Duodenal mucosa (tissue), 2 donors: Measurements from ENCODE around the gene EEF1B2.
"Not testable (repeated sequence)": the region's sequence is repeated elsewhere in the genome, so short reads cannot be mapped to it uniquely, and the experiment has no call there.

Experiments used
- H3K27ac ChIP-seq: one replicate; pipeline ENCODE4 v1.7.0; 2013; ENCODE audit warnings: low read depth, low read length
- H3K27me3 ChIP-seq, 2 donors: one replicate each; pipeline ENCODE4 v1.7.0; 2013; ENCODE audit warnings: low read length in 2 of 2, control low read depth in 1 of 2; ENCODE audit not compliant: insufficient read depth in 2 of 2, control insufficient read depth in 1 of 2
- H3K36me3 ChIP-seq, 2 donors: one replicate each; pipeline ENCODE4 v1.7.0; 2013; ENCODE audit warnings: low read length in 2 of 2, control low read depth in 1 of 2; ENCODE audit not compliant: insufficient read depth in 2 of 2, control insufficient read depth in 1 of 2
- H3K4me1 ChIP-seq, 2 donors: one replicate each; pipeline ENCODE4 v1.7.0; 2013; ENCODE audit warnings: low read length in 2 of 2, control low read depth in 1 of 2; ENCODE audit not compliant: insufficient read depth in 2 of 2, control insufficient read depth in 1 of 2
- H3K4me3 ChIP-seq, 2 donors: one replicate each; pipeline ENCODE4 v1.7.0; 2013; ENCODE audit warnings: low read length in 2 of 2, low read depth in 1 of 2
- H3K9ac ChIP-seq, 2 donors: one replicate each; pipeline ENCODE4 v1.7.0; 2013; ENCODE audit warnings: low read length in 2 of 2, low read depth in 1 of 2
- H3K9me3 ChIP-seq, 2 donors: one replicate each; pipeline ENCODE4 v1.7.0; 2013; ENCODE audit warnings: low read length in 2 of 2, control low read depth in 1 of 2; ENCODE audit not compliant: control insufficient read depth in 1 of 2

Gene EEF1B2

DNA sequence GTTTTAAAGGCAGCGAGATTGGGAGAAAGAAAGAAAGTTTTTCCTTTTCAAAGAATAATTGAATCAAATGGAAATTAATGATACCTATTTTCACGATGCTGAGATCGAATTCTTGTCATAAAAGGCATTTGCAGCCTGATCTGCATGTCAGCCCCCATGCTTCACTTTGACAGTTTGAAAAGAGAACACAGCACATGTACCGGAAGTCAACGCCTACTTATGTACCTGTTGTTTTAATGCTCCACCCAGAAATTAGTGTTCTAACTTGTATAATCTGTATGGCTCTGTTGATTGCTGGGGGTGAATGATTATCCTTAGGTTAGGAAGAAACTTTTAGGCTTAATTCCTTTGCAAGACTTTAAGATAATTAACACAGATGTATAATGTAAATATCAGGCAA is 31.0 kb downstream of the EEF1B2 start:
- Histone ChIP-seq H3K27ac (no peak overlapping the region), H3K27me3 (no peaks in the 10 kb centered on the region), H3K4me3 (no peak overlapping the region), H3K4me1 (no peaks in the 10 kb centered on the region), H3K9ac (no peak overlapping the region), H3K9me3 (no peaks in the 10 kb centered on the region), H3K36me3 (no peaks in the 10 kb centered on the region)

DNA sequence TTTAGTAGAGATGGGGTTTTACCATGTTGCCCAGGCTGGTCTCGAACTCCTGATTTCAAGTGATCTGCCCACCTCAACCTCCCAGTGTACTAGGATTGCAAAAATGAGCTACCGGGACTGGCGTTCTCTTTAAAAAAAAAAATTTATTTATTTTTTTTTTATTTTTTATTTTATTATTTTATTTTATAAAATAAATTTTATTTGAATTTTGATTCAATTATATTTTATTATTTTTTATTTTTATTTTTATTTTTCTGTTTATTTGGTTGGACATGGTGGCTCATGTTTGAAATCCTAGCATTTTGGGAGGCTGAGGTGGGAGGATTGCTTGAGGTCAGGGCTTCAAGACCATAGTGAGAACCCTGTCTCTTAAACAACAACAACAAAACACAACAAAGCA is 32.5 kb downstream of the EEF1B2 start:
- no peak overlapping the region for H3K27ac ChIP-seq
- no peaks in the 10 kb centered on the region for H3K4me1 ChIP-seq
- H3K27me3 ChIP-seq, result no peaks in the 10 kb centered on the region
- no peak overlapping the region for H3K4me3 ChIP-seq
- no peaks in the 10 kb centered on the region for H3K9me3 ChIP-seq
- H3K9ac ChIP-seq, result no peak overlapping the region
- H3K36me3 ChIP-seq, result no peaks in the 10 kb centered on the region

- H3K4me3 ChIP-seq, result no peak overlapping the region
- H3K27me3 ChIP-seq, result no peaks in the 10 kb centered on the region
- H3K4me1 ChIP-seq, result no peaks in the 10 kb centered on the region
- no peaks in the 10 kb centered on the region for H3K9me3 ChIP-seq
- H3K36me3 ChIP-seq, result no peaks in the 10 kb centered on the region
- no peak overlapping the region for H3K9ac ChIP-seq
- no peak overlapping the region for H3K27ac ChIP-seq
Measured at GRCh38 chr2:206193671-206194357, 34.1 kb downstream of the EEF1B2 start.

- H3K4me3 ChIP-seq, result no peak overlapping the region
- no peak overlapping the region for H3K9ac ChIP-seq
- H3K27ac ChIP-seq, result no peak overlapping the region
- H3K9me3 ChIP-seq, result no peaks in the 10 kb centered on the region
- H3K4me1 ChIP-seq, result no peaks in the 10 kb centered on the region
- no peaks in the 10 kb centered on the region for H3K27me3 ChIP-seq
- no peaks in the 10 kb centered on the region for H3K36me3 ChIP-seq
Measured at GRCh38 chr2:206198677-206199076, 39.0 kb downstream of the EEF1B2 start.

- no peaks in the 10 kb centered on the region for H3K4me1 ChIP-seq
- no peak overlapping the region for H3K9ac ChIP-seq
- H3K36me3 ChIP-seq, result no peaks in the 10 kb centered on the region
- no peaks in the 10 kb centered on the region for H3K27me3 ChIP-seq
- H3K9me3 ChIP-seq, result no peaks in the 10 kb centered on the region
- no peak overlapping the region for H3K27ac ChIP-seq
- no peak overlapping the region for H3K4me3 ChIP-seq
Measured at GRCh38 chr2:206201075-206201848, 41.6 kb downstream of the EEF1B2 start.

DNA sequence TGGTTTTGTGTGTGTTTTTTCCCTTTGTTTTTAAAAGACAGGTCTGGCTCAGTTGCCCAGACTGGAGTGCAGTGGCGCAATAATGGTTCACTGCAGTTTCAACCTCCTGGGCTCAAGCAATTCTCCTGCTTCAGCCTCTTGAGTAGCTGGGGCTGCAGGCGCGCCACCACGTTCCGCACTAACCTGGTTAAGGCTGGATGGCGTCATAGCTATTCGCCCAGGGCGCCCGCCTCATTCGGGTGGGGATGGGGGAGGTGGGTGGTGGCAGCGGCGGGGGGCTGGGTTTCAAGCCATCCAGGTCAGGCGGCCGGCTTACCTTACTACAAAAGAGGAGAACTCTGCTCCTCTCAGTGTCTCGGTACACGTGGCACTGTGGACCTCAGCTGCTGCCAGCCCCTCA is 42.8 kb downstream of the EEF1B2 start:
- no peaks in the 10 kb centered on the region for H3K27me3 ChIP-seq
- no peaks in the 10 kb centered on the region for H3K9me3 ChIP-seq
- no peak overlapping the region for H3K27ac ChIP-seq
- H3K36me3 ChIP-seq, result no peaks in the 10 kb centered on the region
- no peak overlapping the region for H3K4me3 ChIP-seq
- H3K9ac ChIP-seq, result no peak overlapping the region
- no peaks in the 10 kb centered on the region for H3K4me1 ChIP-seq

DNA sequence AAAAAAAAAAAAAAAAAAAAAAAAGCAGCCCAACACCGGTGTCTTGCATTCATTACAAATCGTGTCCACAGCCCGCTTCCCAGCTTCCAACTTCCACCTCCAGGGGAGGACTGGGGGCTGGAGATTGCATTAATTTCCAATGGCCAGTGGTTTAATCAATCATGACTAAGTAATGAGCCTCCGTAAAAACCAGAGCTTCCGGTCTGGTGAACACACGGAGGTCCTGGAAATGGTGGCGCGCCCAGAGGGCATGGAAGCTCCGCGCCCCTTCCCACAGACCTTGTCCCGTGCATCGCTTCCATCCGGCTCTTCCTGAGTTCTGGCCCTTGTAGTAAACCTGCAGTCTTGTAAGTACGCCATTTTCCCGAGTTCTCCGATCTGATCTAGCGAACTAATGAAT is 43.6 kb downstream of the EEF1B2 start:
- no peaks in the 10 kb centered on the region for H3K36me3 ChIP-seq
- no peaks in the 10 kb centered on the region for H3K9me3 ChIP-seq
- H3K9ac ChIP-seq, result no peak overlapping the region
- no peaks in the 10 kb centered on the region for H3K4me1 ChIP-seq
- H3K27me3 ChIP-seq, result no peaks in the 10 kb centered on the region
- H3K27ac ChIP-seq, result no peak overlapping the region
- no peak overlapping the region for H3K4me3 ChIP-seq

DNA sequence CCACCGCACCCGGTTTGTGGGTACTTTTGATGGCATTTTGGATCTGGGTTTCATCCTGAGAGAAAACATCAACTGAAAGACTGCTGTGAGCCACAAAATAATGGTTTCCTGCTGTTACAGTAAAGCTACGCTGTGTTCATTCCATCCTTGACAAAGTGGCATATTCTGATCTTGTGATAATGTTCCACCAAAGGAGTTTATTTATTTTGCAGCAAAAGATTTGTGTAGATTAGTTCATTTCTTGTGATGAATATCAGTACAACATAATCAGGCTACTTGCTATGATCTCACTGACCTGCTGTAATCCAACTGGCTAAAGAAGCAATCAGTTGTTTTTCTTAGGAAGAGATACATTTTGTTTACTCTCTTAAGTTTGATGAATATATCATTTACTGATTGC is 45.0 kb downstream of the EEF1B2 start:
- Histone ChIP-seq H3K27me3 (no peaks in the 10 kb centered on the region), H3K9ac (no peak overlapping the region), H3K4me3 (no peak overlapping the region)

GRCh38 chr2:206207316-206207715 is 47.6 kb downstream of the EEF1B2 start:
- H3K27ac ChIP-seq, result not testable (repeated sequence)

More for the DNA sequence above, 45.0 kb downstream of the EEF1B2 start:
- Histone ChIP-seq H3K9me3 (no peaks in the 10 kb centered on the region), H3K36me3 (no peaks in the 10 kb centered on the region), H3K27ac (no peak overlapping the region), H3K4me1 (no peaks in the 10 kb centered on the region)

GRCh38 chr2:206208900-206209299 is 49.2 kb downstream of the EEF1B2 start:
- H3K4me1 ChIP-seq, result no peaks in the 10 kb centered on the region
- no peak overlapping the region for H3K9ac ChIP-seq

More at GRCh38 chr2:206207316-206207715, 47.6 kb downstream of the EEF1B2 start:
- not testable (repeated sequence) for H3K4me1 ChIP-seq, H3K27me3 ChIP-seq, H3K9me3 ChIP-seq, H3K4me3 ChIP-seq, H3K9ac ChIP-seq, H3K36me3 ChIP-seq

More at GRCh38 chr2:206208900-206209299, 49.2 kb downstream of the EEF1B2 start:
- H3K27me3 ChIP-seq, result no peaks in the 10 kb centered on the region
- H3K36me3 ChIP-seq, result no peaks in the 10 kb centered on the region
- H3K9me3 ChIP-seq, result no peaks in the 10 kb centered on the region
- no peak overlapping the region for H3K4me3 ChIP-seq
- no peak overlapping the region for H3K27ac ChIP-seq
